Posterior vena cava (tissue), 2 donors: ENCODE measurements around the gene TMEM209. TPM values are rescaled to one million over a fixed set of nuclear protein-coding genes. Genes with fewer than 3 reads are reported as not detected.
"Not testable (repeated sequence)": the region's sequence is repeated elsewhere in the genome, so short reads cannot be mapped to it uniquely, and the experiment has no call there.

Experiments
- DNase-seq: peaks from one replicate; pipeline ENCODE4 v3.0.0-alpha.2; 2020; ENCODE audit warnings: low spot score
- intact Hi-C, 2 donors: fragments of 100-400 bp; cut with DNase I; formaldehyde crosslinking; loops; one replicate each; pipeline versions ENCODE4 v1.14.1 to v1.14.2; 2022 to 2023
- total RNA-seq, 2 donors: library from RNA; stranded (reverse); fragmentation: NEBNext Ultra II Directional; extraction: Animal tissue kit (Norgen Biotek cat#: 25700); gene quantifications; one replicate each; pipeline ENCODE4 v1.2.1, GENCODE V29; 2021
- donor health status: DM: yes; HTN: yes; CAD: no.
- donor health status: DM: yes; HTN: yes; CAD: no.

Gene TMEM209
- total RNA-seq, 2 donors from 2014 or later = 12.4 to 12.8 TPM

DNA sequence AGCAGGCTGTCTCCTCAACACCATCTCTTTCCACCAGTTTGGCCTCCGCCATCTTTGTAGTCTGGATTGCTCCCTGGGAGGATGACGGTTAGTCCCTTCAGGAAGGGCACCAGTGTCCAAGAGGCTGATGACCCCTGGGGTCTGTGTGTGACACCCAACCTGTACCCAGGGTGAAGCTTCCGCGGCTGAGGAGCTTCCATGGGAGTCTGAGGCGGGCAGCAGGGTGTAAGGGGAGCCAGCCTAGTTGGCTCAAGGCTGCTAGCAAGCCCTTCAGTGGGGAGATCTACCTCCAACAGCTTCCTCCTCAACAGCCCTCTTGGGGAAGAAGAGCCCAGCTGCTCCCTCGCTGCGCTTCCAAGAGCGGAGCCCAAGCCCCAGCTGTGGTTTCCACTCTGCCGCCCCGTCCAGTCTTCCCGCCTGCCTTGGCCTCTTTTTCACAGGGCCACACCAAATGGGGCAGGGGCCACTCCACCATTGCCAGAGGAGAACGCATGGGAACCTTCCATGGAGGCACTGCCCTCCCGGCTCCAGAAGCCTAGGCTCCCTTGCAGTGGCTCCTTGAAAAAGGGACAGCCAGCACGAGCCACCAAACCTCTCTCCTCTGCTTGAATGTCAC, 57.4 kb downstream of the TMEM209 start:
- no peak for DNase-seq
- intact Hi-C loops = no loop called here

DNA sequence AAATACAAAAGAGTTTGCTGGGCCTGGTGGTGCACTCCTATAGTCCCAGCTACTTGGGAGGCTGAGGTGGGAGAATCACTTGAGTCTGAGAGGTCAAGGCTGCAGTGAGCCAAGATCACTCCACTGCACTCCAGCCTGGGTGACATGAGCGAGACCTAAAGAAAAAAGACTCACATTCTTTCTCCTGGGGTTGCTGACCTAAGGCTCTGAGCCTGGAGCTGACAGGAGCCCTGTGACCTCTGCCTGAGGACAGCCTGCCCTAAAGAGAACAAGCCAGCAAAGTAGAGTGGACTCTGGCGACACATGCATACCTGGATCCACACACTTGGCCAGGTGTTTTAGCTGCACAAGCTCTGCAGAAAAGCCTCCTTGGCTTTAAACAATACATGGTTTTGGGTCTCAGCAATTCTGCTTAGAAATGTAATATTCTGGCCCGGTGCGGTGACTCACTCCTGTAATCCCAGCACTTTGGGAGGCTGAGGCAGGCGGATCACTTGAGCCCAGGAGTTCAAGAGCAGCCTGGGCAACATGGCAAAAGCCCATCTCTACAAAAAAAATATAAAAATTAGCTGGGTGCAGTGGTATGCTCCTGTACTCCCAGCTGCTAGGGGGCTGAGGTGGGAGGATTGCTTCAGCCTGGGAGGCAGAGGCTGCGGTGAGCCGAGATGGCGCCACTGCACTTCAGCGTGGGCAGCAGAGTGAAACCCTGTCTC, 58.4 kb downstream of the TMEM209 start:
- peak; percentile 16 for DNase-seq
- intact Hi-C loops = no loop called here

DNA sequence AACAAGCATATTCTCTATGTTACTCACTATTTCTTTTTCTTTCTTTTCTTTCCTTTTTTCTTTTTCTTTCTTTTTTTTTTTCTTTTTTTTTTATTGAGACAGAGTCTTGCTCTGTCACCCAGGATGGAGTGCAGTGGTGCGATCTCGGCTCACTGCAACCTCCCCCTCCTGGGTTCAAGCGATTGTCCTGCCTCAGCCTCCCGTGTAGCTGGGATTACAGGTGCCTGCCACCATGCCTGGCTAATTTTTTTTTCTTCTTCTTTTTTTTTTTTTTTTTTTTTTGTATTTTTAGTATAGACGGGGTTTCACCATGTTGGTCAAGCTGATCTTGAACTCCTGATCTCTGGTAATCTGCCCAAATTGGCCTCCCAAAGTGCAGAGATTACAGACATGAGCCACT, 59.1 kb downstream of the TMEM209 start:
- peak; percentile 17 for DNase-seq
- intact Hi-C loops = not testable (repeated sequence)

GRCh38 chr7:130145424-130146100, 59.6 kb downstream of the TMEM209 start:
- peak; percentile 1 for DNase-seq
- intact Hi-C loops = no loop called here

DNA sequence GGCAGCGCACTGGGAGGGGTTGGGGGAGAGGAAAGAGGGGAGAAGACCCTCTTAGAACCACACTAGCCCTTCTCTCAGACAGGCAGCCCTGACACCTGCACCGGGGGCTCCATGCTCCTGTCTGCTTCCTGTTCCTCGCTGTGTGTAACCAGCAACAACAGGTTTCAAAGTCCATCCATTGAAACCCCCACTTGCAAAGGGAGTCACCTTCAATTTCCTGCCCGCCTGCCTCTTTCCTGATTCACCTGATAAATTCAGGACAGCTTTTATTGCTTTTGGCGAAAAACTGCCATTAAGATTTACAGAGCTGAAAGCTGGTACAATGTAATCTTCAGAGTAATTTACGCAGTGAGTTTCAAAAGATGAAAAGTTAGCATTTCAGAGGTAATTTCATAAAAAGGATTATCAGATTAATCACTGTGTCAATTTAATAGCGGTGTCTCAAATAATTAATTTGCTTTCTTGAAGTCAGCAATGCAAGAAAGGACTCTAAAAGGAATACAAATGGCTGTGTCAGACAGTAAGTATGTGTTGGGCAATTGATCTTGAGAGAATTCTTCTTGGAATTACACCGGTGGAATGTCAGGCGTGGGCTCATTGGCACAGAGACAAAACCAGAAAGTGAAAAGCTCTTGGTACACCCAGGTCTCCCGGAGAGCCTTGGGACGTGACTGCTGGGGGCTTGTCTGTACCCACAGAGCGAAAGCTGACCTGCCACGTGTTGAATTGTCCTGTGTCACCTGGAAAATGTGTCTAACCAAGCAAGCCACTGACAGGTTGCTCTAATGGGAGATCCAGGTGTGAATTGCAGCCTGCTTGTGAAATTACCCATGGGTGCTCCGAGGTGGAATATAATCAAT, 60.7 kb downstream of the TMEM209 start:
- intact Hi-C loops = no loop called here

DNA sequence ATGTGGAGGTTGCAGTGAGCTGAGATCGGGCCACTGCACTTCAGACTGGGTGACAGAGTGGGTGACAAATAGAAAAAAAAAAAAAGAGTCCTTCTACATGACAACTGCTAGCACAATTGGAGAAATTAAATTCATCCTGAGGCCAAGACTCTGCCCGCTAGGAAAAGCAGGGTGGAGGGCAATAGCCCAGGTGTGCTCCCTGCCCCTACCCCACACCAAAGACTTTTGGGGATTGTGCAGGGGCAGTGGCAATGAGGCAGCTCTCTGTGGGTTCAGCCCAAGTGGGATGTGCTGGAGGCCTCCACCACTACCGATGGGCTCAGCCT, 61.3 kb downstream of the TMEM209 start:
- DNase-seq = peak; percentile 14
- intact Hi-C loops = no loop called here

More for the DNA sequence above, 60.7 kb downstream of the TMEM209 start:
- peak; percentile 64 for DNase-seq

DNA sequence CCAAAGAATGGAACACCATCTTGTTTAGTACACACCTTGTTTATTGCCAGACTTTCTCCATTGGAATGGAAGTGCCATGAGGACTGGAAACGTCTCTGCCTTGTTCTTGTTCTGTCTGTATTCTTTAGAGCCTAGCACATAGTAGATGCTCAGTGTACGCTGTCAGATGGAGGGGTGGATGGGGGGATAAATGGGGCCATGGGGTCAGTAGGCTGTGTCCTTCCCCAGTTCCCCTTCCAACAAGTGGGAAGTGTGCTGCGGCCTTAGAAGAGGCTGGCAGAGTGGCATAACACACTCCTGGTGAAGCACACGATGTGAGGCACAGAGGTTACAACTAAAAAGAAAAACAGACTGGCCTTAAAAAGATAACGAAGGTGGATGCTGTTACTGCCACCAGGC, 61.9 kb downstream of the TMEM209 start:
- peak; percentile 43 for DNase-seq
- intact Hi-C loops = no loop called here

GRCh38 chr7:130142654-130143333, 62.4 kb downstream of the TMEM209 start:
- intact Hi-C loops = no loop called here
- peak; percentile 48 for DNase-seq

DNA sequence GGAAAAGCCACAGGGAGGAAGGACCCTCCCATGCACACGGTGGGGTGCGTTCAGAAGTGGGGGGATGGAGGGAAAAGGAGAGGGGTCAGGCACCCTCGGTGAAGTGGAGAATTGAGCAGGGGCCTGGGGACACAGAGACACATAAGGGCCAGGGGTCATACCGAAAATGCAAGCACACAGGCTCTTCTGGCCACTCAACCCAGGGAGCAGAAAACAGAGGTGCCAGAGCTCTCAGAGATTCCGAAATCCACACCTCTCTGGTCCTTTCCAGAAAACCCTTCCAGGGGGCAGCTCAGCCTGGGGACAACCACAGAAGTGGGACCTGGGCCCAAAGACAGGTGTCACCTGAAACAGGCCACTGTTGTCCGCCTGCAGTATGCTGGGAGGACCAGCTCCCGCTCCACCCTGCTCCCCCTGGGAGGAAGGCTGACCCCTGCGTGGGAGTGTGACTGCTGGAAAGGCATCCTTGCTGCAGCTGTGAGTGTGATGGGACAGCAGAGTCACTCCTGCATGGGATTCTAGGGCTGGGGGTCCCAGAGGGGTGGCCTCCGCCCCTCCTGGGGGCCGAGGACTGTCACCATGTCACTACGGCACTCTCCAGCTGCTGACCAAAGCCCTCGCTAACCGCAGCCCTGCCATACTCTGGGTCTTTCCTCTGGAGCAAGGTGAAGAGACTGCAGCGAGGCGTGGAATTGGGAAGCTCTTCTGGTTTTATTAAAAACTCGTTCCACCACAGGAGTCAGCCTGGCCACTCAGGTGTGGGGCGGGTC, 63.1 kb downstream of the TMEM209 start:
- intact Hi-C loops = no loop called here
- peak; percentile 57 for DNase-seq

DNA sequence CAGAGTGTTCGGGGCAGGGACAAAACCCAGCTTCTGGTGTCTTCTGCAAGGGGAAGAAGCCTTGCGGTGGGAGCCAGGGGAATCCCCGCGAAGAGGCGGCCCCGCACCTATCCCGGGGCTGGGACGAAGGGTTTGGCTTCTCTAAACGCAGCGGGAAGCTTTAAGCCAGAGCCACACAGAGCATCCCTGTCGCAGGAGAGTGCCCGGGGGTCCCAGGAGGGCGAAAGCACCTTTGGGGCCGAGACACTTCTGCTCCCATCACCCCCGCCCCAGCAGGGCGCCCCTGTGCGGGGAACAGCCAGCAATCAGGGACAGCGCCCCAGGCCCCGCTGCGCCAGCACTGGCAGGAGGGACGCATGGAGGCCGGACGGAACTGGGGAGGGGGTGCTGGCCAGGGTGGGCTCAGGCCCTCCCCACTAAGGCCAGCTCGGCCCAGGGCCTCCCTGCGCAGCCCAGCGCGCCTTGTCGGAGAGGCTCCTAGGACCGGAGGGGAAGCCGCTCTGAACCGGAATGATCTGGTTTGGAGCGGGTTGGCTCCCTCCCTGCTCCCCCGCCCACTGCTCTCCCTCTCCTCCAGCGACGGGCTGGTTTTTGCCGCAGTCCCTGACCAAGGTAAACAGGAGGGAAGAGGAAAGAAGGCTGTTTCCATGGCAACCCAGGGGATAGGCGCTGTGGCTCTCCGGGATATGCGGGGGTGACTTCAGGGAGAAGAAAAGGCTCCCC, 63.9 kb downstream of the TMEM209 start:
- peak; percentile 92 for DNase-seq
- intact Hi-C loops = no loop called here

GRCh38 chr7:130140551-130141160, 64.5 kb downstream of the TMEM209 start:
- DNase-seq = peak; percentile 83
- intact Hi-C loops = no loop called here

DNA sequence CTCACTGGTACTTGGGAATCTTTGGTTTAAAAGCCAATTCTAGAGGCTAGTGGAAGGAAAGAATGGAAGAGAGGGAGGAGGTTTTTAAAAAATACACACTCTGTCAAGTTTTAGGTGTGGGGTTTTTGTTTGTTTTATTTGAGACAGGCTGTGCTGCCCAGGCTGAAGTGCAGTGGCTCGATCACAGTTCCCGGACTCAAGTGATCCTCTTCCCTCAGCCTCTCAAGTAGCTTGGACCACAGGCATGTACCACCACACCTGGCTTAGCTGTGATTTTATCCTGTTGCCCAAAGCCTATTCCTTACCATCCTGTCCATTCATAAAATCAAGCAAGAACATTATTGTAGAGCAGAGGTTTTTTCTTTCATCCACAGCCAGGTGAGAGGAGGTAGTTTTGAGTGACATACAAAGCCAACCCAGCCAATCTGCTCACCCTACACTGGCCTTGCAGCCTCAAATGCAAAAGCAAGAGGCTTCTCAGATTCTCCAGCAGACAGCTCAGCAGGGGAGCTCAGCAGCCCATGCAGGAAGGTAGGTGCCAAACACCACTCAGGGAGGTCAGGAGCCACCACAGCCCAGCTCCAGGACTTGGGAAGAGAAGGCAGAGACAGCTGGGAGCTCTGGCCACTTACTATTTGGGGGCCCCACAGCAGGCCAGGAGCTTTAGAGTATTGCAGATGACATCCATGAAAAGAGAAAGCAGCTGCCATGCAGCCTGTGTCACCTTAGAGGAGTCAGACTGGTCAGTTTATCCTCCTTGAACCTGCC, 65.8 kb downstream of the TMEM209 start:
- intact Hi-C loops = no loop called here
- DNase-seq = no peak

DNA sequence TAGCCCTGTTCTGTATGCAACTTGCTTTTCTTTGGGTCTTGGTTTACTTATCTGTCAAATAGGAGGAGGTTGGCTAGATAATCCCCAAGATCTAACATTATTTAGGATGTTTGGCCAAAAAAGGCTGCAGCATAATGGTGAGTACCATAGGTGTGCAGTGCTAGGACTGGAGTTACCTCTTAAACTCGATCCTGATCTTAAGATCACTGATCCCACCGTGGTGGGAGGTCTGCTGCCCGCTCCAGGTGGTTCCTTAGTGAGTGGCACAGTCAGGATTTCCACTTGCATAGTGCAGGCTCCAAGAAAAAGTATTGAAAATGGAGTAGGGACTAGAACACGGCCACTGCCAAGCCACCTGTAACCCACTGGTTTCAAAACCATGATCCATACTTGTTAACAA, 68.0 kb downstream of the TMEM209 start:
- no peak for DNase-seq
- intact Hi-C loops = no loop called here

DNA sequence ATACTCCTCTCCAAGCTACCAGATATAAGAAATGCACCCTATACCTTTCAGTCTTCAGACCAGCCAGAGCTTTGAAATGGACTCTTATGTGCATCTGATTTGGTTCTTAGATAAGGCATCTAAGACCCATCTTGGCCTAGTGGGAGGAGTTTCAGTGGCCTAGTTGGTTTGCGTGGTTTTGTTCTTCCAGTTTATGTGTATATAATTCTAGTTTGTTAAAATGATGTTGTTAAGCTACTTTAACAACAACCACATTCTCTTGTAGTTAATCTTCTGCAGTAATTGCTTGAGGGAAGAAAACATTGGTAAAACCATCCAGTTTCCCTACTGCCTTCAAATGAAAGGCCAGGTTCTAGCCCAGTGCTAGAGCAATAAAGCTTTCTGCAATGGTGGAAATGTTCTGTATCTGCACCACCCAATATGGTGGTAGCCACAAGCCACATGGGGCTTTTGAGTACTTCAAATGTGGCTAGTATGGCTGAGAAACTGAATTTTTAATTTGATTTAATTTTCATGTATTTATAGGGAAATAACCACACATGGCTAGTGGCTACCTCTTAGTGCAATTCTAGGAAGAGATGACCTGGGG, 68.5 kb downstream of the TMEM209 start:
- DNase-seq = no peak
- intact Hi-C loops = no loop called here

DNA sequence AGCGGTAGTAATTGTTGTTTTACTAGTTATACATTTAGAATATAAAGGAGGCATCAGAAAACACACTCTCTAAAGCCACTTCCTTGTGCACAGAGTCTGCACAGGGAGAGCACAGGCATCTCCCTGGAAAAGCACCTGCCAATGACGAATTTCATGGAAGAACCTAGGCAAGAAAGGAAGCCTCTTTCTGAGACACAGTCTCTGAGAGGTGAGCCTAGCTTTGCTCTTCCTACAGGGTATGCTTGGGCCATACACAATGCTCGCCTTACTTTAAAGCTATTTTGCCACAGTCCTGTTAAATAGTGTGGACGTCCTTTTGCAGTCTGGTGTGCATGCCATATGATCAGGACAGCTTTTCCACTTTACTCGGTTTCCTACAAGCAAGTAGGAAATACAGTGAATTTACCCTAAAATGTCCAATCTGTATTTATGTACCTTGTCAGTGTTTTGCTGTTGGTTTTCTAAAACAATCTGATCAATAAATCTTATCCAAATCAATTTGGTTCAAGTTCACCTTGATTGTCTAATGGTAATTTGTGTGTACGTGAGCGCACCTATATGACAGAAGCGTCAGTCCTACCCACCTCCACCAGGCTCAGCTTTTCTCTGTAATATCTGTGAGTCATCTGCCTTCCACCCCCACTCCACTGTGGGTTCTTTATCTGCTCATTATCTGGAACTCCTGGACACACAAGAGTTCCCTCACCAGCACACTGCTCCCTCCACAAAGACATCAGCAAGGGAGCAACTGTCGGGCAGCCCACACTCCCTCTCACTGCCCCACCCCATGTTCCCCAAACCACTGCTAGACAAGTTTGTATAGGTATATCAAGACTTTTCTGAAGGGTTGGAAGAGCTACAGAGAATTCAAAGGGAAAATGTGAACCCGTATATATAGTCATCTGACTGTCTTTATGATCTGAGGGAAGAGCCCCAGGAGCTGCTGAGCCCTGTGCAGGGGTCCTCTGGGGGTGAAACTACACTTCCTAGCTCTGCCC, 69.7 kb downstream of the TMEM209 start:
- intact Hi-C loops = no loop called here
- DNase-seq = no peak
